H1 (cell line): ENCODE data around the gene ZNF202. TPM values are rescaled to one million over a fixed set of nuclear protein-coding genes. Genes with fewer than 3 reads are reported as not detected.

Experiments
- CTCF ChIA-PET: fragments of 300-600 bp; sonication (Branson Sonifier 250); formaldehyde crosslinking; loops from one replicate; lab custom pipeline; 2021; ENCODE audit not compliant: partially characterized antibody; lab: Charles Lee
- POLR2A ChIA-PET: fragments of 300-600 bp; sonication (Branson Sonifier 250); formaldehyde crosslinking; loops from one replicate; lab custom pipeline; 2021; ENCODE audit warnings: inconsistent platforms; ENCODE audit not compliant: partially characterized antibody; lab: Charles Lee
- DNase-seq, 2 experiments: peaks; one replicate each; pipeline versions ENCODE4 v3.0.0 to v3.0.0-alpha.2; 2010 to 2022; ENCODE audit warnings: low spot score in 2 of 2, low read depth in 1 of 2, mixed read lengths in 1 of 2
- FAIRE-seq: peaks from 2 replicates; lab custom pipeline; 2011; peaks lifted over from hg19 to GRCh38; lab: Jason Lieb, UNC
- H2AFZ ChIP-seq: 2 replicates; pipeline ENCODE4 v1.8.1; 2012; ENCODE audit warnings: low read length, inconsistent platforms
- H2AK5ac ChIP-seq: 2 replicates; pipeline ENCODE4 v1.6.1; 2013; ENCODE audit warnings: low read depth, low read length
- H2BK120ac ChIP-seq: replicated peaks from 2 replicates; pipeline ENCODE3; 2013; ENCODE audit warnings: low read depth, low read length, inconsistent platforms
- H2BK12ac ChIP-seq: 2 replicates; pipeline ENCODE4 v1.6.1; 2013; ENCODE audit warnings: low read depth, low read length
- H2BK15ac ChIP-seq: 2 replicates; pipeline ENCODE4 v1.6.1; 2013; ENCODE audit warnings: low read length
- H2BK20ac ChIP-seq: 2 replicates; pipeline ENCODE4 v1.6.1; 2013; ENCODE audit warnings: low read length
- H2BK5ac ChIP-seq: 2 replicates; pipeline ENCODE4 v1.6.1; 2013; ENCODE audit warnings: low read depth, low read length
- H3K14ac ChIP-seq: 2 replicates; pipeline ENCODE4 v1.6.1; 2013; ENCODE audit warnings: inconsistent platforms; ENCODE audit not compliant: insufficient read length
- H3K18ac ChIP-seq: 2 replicates; pipeline ENCODE4 v1.6.1; 2013; ENCODE audit warnings: low read length; ENCODE audit errors: extremely low read depth
- H3K23ac ChIP-seq: 2 replicates; pipeline ENCODE4 v1.6.1; 2013; ENCODE audit warnings: inconsistent platforms; ENCODE audit not compliant: insufficient read length
- H3K23me2 ChIP-seq: 2 replicates; pipeline ENCODE4 v1.6.1; 2013; ENCODE audit warnings: low read depth, low read length
- H3K27ac ChIP-seq: 2 replicates; pipeline ENCODE4 v1.6.1; 2011; ENCODE audit warnings: low read depth, low read length, inconsistent platforms
- H3K27me3 ChIP-seq, 4 experiments: replicated peaks in 1 of 4; 1 replicate in 1 of 4; 2 replicates in 3 of 4; pipeline versions ENCODE4 v1.6.1 to v1.8.1; 2011 to 2013; ENCODE audit warnings: low read length in 3 of 4, mild to moderate bottlenecking in 3 of 4, inconsistent platforms in 2 of 4, mixed read lengths in 2 of 4, moderate library complexity in 1 of 4; ENCODE audit not compliant: control insufficient read depth in 3 of 4, insufficient read depth in 3 of 4; ENCODE audit errors: extremely low read depth in 1 of 4
- H3K36me3 ChIP-seq, 4 experiments: 2 replicates each; pipeline versions ENCODE4 v1.6.1 to v1.8.1; 2011 to 2013; ENCODE audit warnings: mild to moderate bottlenecking in 4 of 4, low read length in 3 of 4, moderate library complexity in 2 of 4, control low read depth in 1 of 4, inconsistent platforms in 1 of 4; ENCODE audit not compliant: insufficient read depth in 4 of 4, control insufficient read depth in 2 of 4
- H3K4ac ChIP-seq: replicated peaks from 2 replicates; pipeline ENCODE3; 2013; ENCODE audit warnings: low read length, low read depth, mixed read lengths, inconsistent platforms; ENCODE audit not compliant: insufficient read length
- H3K4me1 ChIP-seq, 4 experiments: replicated peaks in 1 of 4; 1 replicate in 1 of 4; 2 replicates in 3 of 4; pipeline versions ENCODE4 v1.6.1 to v1.8.1; 2011 to 2013; ENCODE audit warnings: low read length in 3 of 4, inconsistent platforms in 2 of 4, mixed read lengths in 1 of 4; ENCODE audit not compliant: insufficient read depth in 4 of 4, control insufficient read depth in 3 of 4
- H3K4me2 ChIP-seq, 2 experiments: 2 replicates each; pipeline versions ENCODE4 v1.6.1 to v1.8.1; 2011 to 2013; ENCODE audit warnings: low read depth in 2 of 2, low read length in 2 of 2, control low read depth in 1 of 2, inconsistent platforms in 1 of 2, mild to moderate bottlenecking in 1 of 2; ENCODE audit not compliant: insufficient read depth in 1 of 2
- H3K4me3 ChIP-seq, 4 experiments: fragments of 200-600, 300-600 bp in 1 of 4; sonication (generic), shearing (Covaris generic), sonication (Bioruptor Twin) in 1 of 4; 2 replicates each; pipeline versions ENCODE4 v1.5.1 to v1.8.1; 2011 to 2016; ENCODE audit warnings: low read length in 4 of 4, low read depth in 3 of 4, control low read depth in 2 of 4, inconsistent platforms in 2 of 4, mild to moderate bottlenecking in 2 of 4, mixed read lengths in 1 of 4, moderate library complexity in 1 of 4; ENCODE audit not compliant: insufficient read depth in 2 of 4; ENCODE audit errors: extremely low read depth in 1 of 4
- H3K56ac ChIP-seq: replicated peaks from 2 replicates; pipeline ENCODE3; 2013; ENCODE audit warnings: low read depth, mild to moderate bottlenecking, mixed read lengths, low read length, inconsistent platforms; ENCODE audit not compliant: insufficient read length
- H3K79me1 ChIP-seq: 2 replicates; pipeline ENCODE4 v1.6.1; 2013; ENCODE audit warnings: low read depth, low read length, control low read depth
- H3K79me2 ChIP-seq, 2 experiments: 2 replicates each; pipeline versions ENCODE4 v1.6.1 to v1.8.1; 2012 to 2013; ENCODE audit warnings: low read length in 2 of 2, mild to moderate bottlenecking in 2 of 2, inconsistent platforms in 1 of 2; ENCODE audit not compliant: insufficient read depth in 2 of 2, control insufficient read depth in 1 of 2
- H3K9ac ChIP-seq, 4 experiments: replicated peaks in 1 of 4; 1 replicate in 1 of 4; 2 replicates in 3 of 4; pipeline versions ENCODE4 v1.6.1 to v1.8.1; 2011 to 2013; ENCODE audit warnings: low read depth in 3 of 4, low read length in 3 of 4, control low read depth in 2 of 4, mild to moderate bottlenecking in 2 of 4, moderate library complexity in 2 of 4, inconsistent platforms in 1 of 4; ENCODE audit errors: extremely low read depth in 1 of 4
- H3K9me3 ChIP-seq, 2 experiments: 2 replicates each; pipeline versions ENCODE4 v1.6.1 to v1.8.1; 2012 to 2013; ENCODE audit warnings: mild to moderate bottlenecking in 2 of 2, moderate library complexity in 2 of 2, control low read depth in 1 of 2, inconsistent platforms in 1 of 2, low read depth in 1 of 2, low read length in 1 of 2, mixed read lengths in 1 of 2; ENCODE audit not compliant: insufficient read depth in 2 of 2
- H4K20me1 ChIP-seq, 2 experiments: replicated peaks in 1 of 2; 2 replicates each; pipeline versions ENCODE3 to v1.8.1; 2011 to 2013; ENCODE audit warnings: inconsistent platforms in 2 of 2, low read length in 2 of 2, mild to moderate bottlenecking in 1 of 2; ENCODE audit not compliant: insufficient read depth in 2 of 2, control insufficient read depth in 1 of 2
- H4K5ac ChIP-seq: 2 replicates; pipeline ENCODE4 v1.6.1; 2013; ENCODE audit warnings: low read length, low read depth, mixed read lengths, inconsistent platforms; ENCODE audit not compliant: insufficient read length
- H4K8ac ChIP-seq: 2 replicates; pipeline ENCODE4 v1.8.0; 2013; ENCODE audit warnings: mild to moderate bottlenecking, moderate library complexity, low read length, inconsistent platforms; ENCODE audit not compliant: insufficient read depth; ENCODE audit errors: extremely low read depth
- H4K91ac ChIP-seq: replicated peaks from 2 replicates; pipeline ENCODE3; 2013; ENCODE audit warnings: low read length, mixed read lengths, inconsistent platforms; ENCODE audit not compliant: insufficient read length
- FOSL1 ChIP-seq: IDR thresholded peaks from 2 replicates; pipeline ENCODE4 v1.6.1; 2011; ENCODE audit warnings: mild to moderate bottlenecking, low read depth, low read length, moderate library complexity; ENCODE audit not compliant: insufficient read depth
- HDAC6 ChIP-seq: IDR thresholded peaks from one replicate; pipeline ENCODE4 v1.7.1; 2012; ENCODE audit warnings: low read depth, mild to moderate bottlenecking, inconsistent platforms, low read length, moderate library complexity
- SIRT6 ChIP-seq: IDR thresholded peaks from one replicate; pipeline ENCODE4 v1.7.1; 2012; ENCODE audit warnings: low read length, inconsistent platforms
- TAF1 ChIP-seq: IDR thresholded peaks from 2 replicates; pipeline ENCODE4 v1.6.1; 2011; ENCODE audit warnings: mild to moderate bottlenecking, low read depth, low read length
- WGBS, 2 experiments: shearing (Covaris generic) in 1 of 2; methylation state at CpG; one replicate each; pipeline versions ENCODE4 v1.1.6 to v1.1.7; 2013 to 2015; ENCODE audit warnings: low lambda C conversion rate in 2 of 2, mixed read lengths in 2 of 2, inconsistent platforms in 1 of 2, low coverage in 1 of 2, missing lambda C conversion rate in 1 of 2; ENCODE audit not compliant: insufficient replicate concordance in 2 of 2, insufficient coverage in 1 of 2, insufficient read length in 1 of 2; ENCODE audit errors: extremely low coverage in 1 of 2, missing lambda C conversion rate in 1 of 2; 5-methylcytosine and 5-hydroxymethylcytosine counted together
- polyA plus RNA-seq, 7 experiments: library from polyadenylated mRNA; depleted of rRNA in 3 of 7; stranded (reverse) in 5 of 7; unstranded in 2 of 7; fragments of >200 nt in 5 of 7; fragments of 200-250 nt in 2 of 7; gene quantifications; 1 replicate in 5 of 7; 2 replicates in 1 of 7; 4 replicates in 1 of 7; pipeline versions ENCODE4 v1.2.1 to v1.2.3, GENCODE V29; 2011 to 2013; ENCODE audit warnings: missing spikeins in 2 of 7, mixed read lengths in 2 of 7
- small RNA-seq: library from polyadenylated mRNA; stranded (forward); fragments of <200 nt; extraction: miRNeasy Mini kit (QIAGEN cat#:217004); gene quantifications from one replicate; pipeline ENCODE3, GENCODE V24; 2013; ENCODE audit not compliant: insufficient read depth
- total RNA-seq: library from RNA; stranded (reverse); fragmentation: NEBNext Ultra II Directional; extraction: Animal tissue kit (Norgen Biotek cat#: 25700); gene quantifications from 2 replicates; pipeline ENCODE4 v1.2.1, GENCODE V29; 2021

Gene ZNF202
- total and polyA plus RNA-seq, 2 of the 8 experiments (the other 6 are each of a cell fraction or from before 2014, with no cell fraction given) = 14.1 to 33.9 TPM

GRCh38 chr11:123674297-123674696 is 67.2 kb downstream of the ZNF202 start:
- Histone ChIP-seq H3K23me2 (no peaks in the 10 kb centered on the region), H4K8ac (no peak overlapping the region), H3K4me3 (no peak overlapping the region), H2BK15ac (no peak overlapping the region), H3K79me1 (no peaks in the 10 kb centered on the region), H2BK12ac (no peak overlapping the region), H3K4me1 (peaks cover 0 to 5% (median under 1%) of the 10 kb centered on the region in 4 experiments; a peak in 2 of 7 replicates), H3K79me2 (no peaks in the 10 kb centered on the region), H3K23ac (no peak overlapping the region), H3K9ac (no peak overlapping the region), H3K9me3 (no peaks in the 10 kb centered on the region), H2AK5ac (no peak overlapping the region), H3K36me3 (no peaks in the 10 kb centered on the region), H4K5ac (no peak overlapping the region), H3K27ac (no peak overlapping the region), H2BK5ac (no peak overlapping the region), H3K56ac (no peak overlapping the region), H2AFZ (no peak overlapping the region), H4K20me1 (no peaks in the 10 kb centered on the region), H2BK120ac (no peak overlapping the region), H3K27me3 (no peaks in the 10 kb centered on the region; a peak in 1 of 7 replicates), H3K14ac (no peak overlapping the region), H3K18ac (no peak overlapping the region), H4K91ac (no peak overlapping the region), H2BK20ac (no peak overlapping the region), H3K4me2 (no peak overlapping the region), H3K4ac (no peak overlapping the region)
- FAIRE-seq = no peak
- TF ChIP-seq SIRT6 = no peak
- TF ChIP-seq FOSL1 = no peak
- TF ChIP-seq HDAC6 = no peak
- TF ChIP-seq TAF1 = no peak
- ChIA-PET POLR2A (no interaction called here), CTCF (interaction anchor here (0.6 to 1.6 kb wide), 6 partner anchors 9 to 37 kb away, joined by 3 to 5 read pairs (median 4); no protein-coding TSS in a partner anchor)
- no peak for DNase-seq
- 48% methylated on average over 2 of the region's 2 CpGs; no CpG with 5 or more reads in 1 of the 2 experiments for WGBS, 2 experiments

Small RNA genes within 50 kb of the gene (small RNA-seq; reads per million reads assigned to genes)
- not detected for gene RNU1-21P

Other genes starting within 250 kb of the ZNF202 start
- 0.82 and 1.1 TPM in 2 replicates for gene SCN3B, start 87.0 kb downstream of the ZNF202 start, total RNA-seq
- 0.46 and 0.67 TPM in 2 replicates for gene SCN3B, start 87.0 kb downstream of the ZNF202 start, polyA plus RNA-seq (2011; rRNA removed)
- gene OR6X1, start 12.9 kb upstream of the ZNF202 start, total RNA-seq = not detected in 2 replicates
- gene OR6X1, start 12.9 kb upstream of the ZNF202 start, polyA plus RNA-seq (2011; rRNA removed) = not detected in 2 replicates
- gene OR6M1, start 64.7 kb upstream of the ZNF202 start, total RNA-seq = not detected in 2 replicates
- not detected in 2 replicates for gene OR6M1, start 64.7 kb upstream of the ZNF202 start, polyA plus RNA-seq (2011; rRNA removed)
- gene TMEM225, start 144.0 kb upstream of the ZNF202 start, total RNA-seq = not detected in 2 replicates
- not detected in 2 replicates for gene TMEM225, start 144.0 kb upstream of the ZNF202 start, polyA plus RNA-seq (2011; rRNA removed)
- gene OR8D4, start 160.5 kb upstream of the ZNF202 start, total RNA-seq = not detected in 2 replicates
- not detected in 2 replicates for gene OR8D4, start 160.5 kb upstream of the ZNF202 start, polyA plus RNA-seq (2011; rRNA removed)
- not detected in 2 replicates for gene OR4D5, start 198.0 kb upstream of the ZNF202 start, total RNA-seq
- not detected in 2 replicates for gene OR4D5, start 198.0 kb upstream of the ZNF202 start, polyA plus RNA-seq (2011; rRNA removed)
- not detected in 2 replicates for gene OR6T1, start 202.2 kb upstream of the ZNF202 start, total RNA-seq
- not detected in 2 replicates for gene OR6T1, start 202.2 kb upstream of the ZNF202 start, polyA plus RNA-seq (2011; rRNA removed)
- not detected in 2 replicates for gene OR10S1, start 236.1 kb upstream of the ZNF202 start, total RNA-seq
- gene OR10S1, start 236.1 kb upstream of the ZNF202 start, polyA plus RNA-seq (2011; rRNA removed) = not detected in 2 replicates